Measurements from ENCODE around the gene MYO15B. TPM values are rescaled to one million over a fixed set of nuclear protein-coding genes. Genes with fewer than 3 reads are reported as not detected.

The MYO15B gene
- total RNA-seq, 1 experiment from 2014 or later, result 30.3 TPM

GRCh38 chr17:75614006-75614405, 26.4 kb downstream of the MYO15B start:
- no TSS peak for BruUV-seq (replicated peaks)

More at GRCh38 chr17:75614006-75614405, 26.4 kb downstream of the MYO15B start:
- no peaks in the 10 kb centered on the region for H3K36me3 ChIP-seq (ENCODE audit: control insufficient read depth in 1 of 2, insufficient read depth in 2 of 2, low read length in 2 of 2)
- no peak overlapping the region for H3K27ac ChIP-seq (ENCODE audit: low read depth, low read length)
- H3K27me3 ChIP-seq (ENCODE audit: insufficient read depth, low read length), result no peaks in the 10 kb centered on the region
- TF ChIP-seq JUND (IDR thresholded peaks at IDR 0.05) (no peak), POLR2A (IDR thresholded peaks at IDR 0.05; ENCODE audit: borderline replicate concordance, extremely low read depth, insufficient read depth, insufficient read length) (no peak), FOSL1 (IDR thresholded peaks at IDR 0.05; ENCODE audit: low read depth) (no peak), SRF (IDR thresholded peaks at IDR 0.05; ENCODE audit: low read depth) (no peak), ATF3 (IDR thresholded peaks at IDR 0.05) (no peak), ZBTB33 (IDR thresholded peaks at IDR 0.05; ENCODE audit: extremely low read depth, insufficient replicate concordance, low read length) (no peak), POLR2AphosphoS5 (IDR thresholded peaks at IDR 0.05; ENCODE audit: low read depth, low read length) (no peak), RAD21 (IDR thresholded peaks at IDR 0.05; ENCODE audit: low read depth) (peak; percentile 86), YY1 (IDR thresholded peaks at IDR 0.05; ENCODE audit: extremely low read depth, insufficient replicate concordance, low read depth, low read length) (peak; percentile 12)
- TF ChIP-seq, protein P1, sequence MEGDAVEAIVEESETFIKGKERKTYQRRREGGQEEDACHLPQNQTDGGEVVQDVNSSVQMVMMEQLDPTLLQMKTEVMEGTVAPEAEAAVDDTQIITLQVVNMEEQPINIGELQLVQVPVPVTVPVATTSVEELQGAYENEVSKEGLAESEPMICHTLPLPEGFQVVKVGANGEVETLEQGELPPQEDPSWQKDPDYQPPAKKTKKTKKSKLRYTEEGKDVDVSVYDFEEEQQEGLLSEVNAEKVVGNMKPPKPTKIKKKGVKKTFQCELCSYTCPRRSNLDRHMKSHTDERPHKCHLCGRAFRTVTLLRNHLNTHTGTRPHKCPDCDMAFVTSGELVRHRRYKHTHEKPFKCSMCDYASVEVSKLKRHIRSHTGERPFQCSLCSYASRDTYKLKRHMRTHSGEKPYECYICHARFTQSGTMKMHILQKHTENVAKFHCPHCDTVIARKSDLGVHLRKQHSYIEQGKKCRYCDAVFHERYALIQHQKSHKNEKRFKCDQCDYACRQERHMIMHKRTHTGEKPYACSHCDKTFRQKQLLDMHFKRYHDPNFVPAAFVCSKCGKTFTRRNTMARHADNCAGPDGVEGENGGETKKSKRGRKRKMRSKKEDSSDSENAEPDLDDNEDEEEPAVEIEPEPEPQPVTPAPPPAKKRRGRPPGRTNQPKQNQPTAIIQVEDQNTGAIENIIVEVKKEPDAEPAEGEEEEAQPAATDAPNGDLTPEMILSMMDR (IDR thresholded peaks at IDR 0.05 in 2 of 3, conservative IDR thresholded peaks at IDR 0.05 in 1 of 3; ENCODE audit: borderline replicate concordance in 1 of 3, insufficient read depth in 1 of 3, low read depth in 2 of 3, low read length in 2 of 3), result peak; percentile 65 to 91 (median 67); a peak in 5 of 6 replicates
- H3K9me2 ChIP-seq (ENCODE audit: insufficient read depth), result no peaks in the 10 kb centered on the region
- H3K4me1 ChIP-seq (ENCODE audit: control insufficient read depth in 1 of 2, insufficient read depth in 2 of 2, low read length in 2 of 2), result peaks cover 24 to 45% of the 10 kb centered on the region in 2 experiments
- H2AFZ ChIP-seq (ENCODE audit: low read depth, low read length, poor library complexity, severe bottlenecking), result no peak overlapping the region
- CTCF ChIA-PET, result interaction anchor here (6.2 kb wide), 1 partner anchor 19 kb away, joined by 43 read pairs; the partner anchor contains the start of gene SMIM5
- POLR2A ChIA-PET, result no interaction called here
- H3K9me3 ChIP-seq (ENCODE audit: control insufficient read depth in 1 of 2, insufficient read depth in 1 of 2, low read depth in 1 of 2, low read length in 2 of 2), result no peaks in the 10 kb centered on the region
- H3K9ac ChIP-seq (ENCODE audit: low read length), result no peak overlapping the region
- ATAC-seq (peak; percentile 77), DNase-seq (ENCODE audit: low read depth, low spot score) (no peak)
- no peak overlapping the region for H3K4me3 ChIP-seq (replicated peaks in 1 of 2; ENCODE audit: low read depth in 1 of 2, low read length in 2 of 2)
- intact Hi-C loops (cut with micrococcal nuclease), result no loop called here
- no peaks in the 10 kb centered on the region for H3K79me2 ChIP-seq (ENCODE audit: insufficient read depth, low read length)
- RAD21 ChIA-PET (ENCODE audit: low non-redundant PET in 1 of 2, low total read pairs in 2 of 2, uncharacterized antibody in 2 of 2, unreplicated experiment in 2 of 2), result no interaction called here
- no peak overlapping the region for H3K4me2 ChIP-seq (ENCODE audit: low read length)
- H4K20me1 ChIP-seq (ENCODE audit: insufficient read depth), result no peaks in the 10 kb centered on the region

Data from HCT116 (cell line).